Erythroblast (primary cell): Measurements from ENCODE around the gene HTRA3.

ENCODE experiments used
- DNase-seq, 2 experiments: peaks; one replicate each; lab custom pipeline; 2025; lab: John Stamatoyannopoulos, UW
- GATA1 ChIP-seq: IDR thresholded peaks from 2 replicates; pipeline ENCODE4 v1.6.1; 2011; ENCODE audit warnings: low read depth, mild to moderate bottlenecking, control low read depth, low read length, moderate library complexity
- POLR2A ChIP-seq: IDR thresholded peaks from 2 replicates; pipeline ENCODE4 v1.6.1; 2011; ENCODE audit warnings: mild to moderate bottlenecking, low read length

HTRA3 gene

GRCh38 chr4:8247047-8247930, 22.3 kb upstream of the HTRA3 start:
- no peak for TF ChIP-seq GATA1
- TF ChIP-seq POLR2A = no peak
- DNase-seq = no peak

DNA sequence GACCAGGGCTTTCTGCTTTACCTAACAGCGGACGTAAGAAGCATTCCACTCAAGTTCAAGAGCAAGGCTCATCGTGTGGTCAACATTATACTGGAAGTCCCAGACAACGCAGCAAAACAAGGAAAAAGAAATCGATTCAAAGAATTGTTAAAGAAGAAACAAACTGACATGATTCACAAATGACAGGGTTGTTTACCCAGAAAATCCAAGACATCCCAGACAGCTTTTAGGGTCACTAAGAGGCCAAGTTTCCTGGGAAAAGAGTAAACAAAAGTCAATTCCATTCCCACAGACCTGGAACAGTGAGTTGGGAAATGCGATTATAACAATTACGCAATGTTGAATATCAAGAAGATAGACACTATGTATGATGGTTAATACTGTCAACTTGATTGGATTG, 21.5 kb upstream of the HTRA3 start:
- no peak for DNase-seq
- TF ChIP-seq GATA1 (no peak), POLR2A (no peak)

- no peak for DNase-seq
- TF ChIP-seq GATA1 (no peak), POLR2A (no peak)
Measured at GRCh38 chr4:8250227-8250626, 19.3 kb upstream of the HTRA3 start.

GRCh38 chr4:8250637-8251036, 18.9 kb upstream of the HTRA3 start:
- no peak for DNase-seq
- TF ChIP-seq POLR2A (no peak), GATA1 (no peak)

DNA sequence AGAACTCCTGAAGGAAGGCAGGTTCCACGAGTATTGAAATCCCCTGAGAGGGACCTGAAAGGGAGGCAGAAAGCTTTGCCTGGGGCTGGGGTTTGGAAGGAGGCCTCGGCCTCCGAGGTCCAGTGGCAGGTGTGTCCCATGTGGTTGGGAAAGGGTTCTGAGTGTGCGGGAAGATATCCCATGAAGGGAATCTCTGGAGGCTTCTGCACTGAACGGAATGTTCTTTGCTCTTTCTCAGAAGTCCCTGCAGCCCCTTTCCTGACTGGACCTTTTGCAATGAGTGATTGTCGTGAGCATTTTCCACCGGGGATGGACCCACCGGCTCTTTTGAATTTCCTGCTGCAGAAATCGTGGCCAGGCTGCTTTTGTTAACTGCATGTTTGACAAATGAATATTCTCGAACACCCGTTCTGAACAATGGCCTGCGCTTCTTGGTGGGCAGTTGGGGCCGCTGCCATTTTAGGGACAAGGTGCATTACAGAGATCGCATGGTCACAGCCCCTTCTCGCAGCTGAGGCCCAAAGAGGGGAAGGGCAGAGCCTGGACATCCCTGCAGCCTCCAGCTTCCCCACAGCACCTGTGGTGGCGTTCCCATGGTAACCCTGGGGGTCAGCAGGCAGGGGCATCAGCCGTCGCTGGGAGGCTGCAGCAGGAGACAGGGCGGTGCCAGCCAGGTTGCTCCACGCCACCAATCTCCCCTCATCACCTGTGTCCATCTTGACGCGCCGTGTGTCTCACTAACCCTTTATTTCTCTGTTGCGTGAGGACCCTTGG, 18.3 kb upstream of the HTRA3 start:
- no peak for TF ChIP-seq GATA1
- TF ChIP-seq POLR2A = no peak
- DNase-seq = no peak

DNA sequence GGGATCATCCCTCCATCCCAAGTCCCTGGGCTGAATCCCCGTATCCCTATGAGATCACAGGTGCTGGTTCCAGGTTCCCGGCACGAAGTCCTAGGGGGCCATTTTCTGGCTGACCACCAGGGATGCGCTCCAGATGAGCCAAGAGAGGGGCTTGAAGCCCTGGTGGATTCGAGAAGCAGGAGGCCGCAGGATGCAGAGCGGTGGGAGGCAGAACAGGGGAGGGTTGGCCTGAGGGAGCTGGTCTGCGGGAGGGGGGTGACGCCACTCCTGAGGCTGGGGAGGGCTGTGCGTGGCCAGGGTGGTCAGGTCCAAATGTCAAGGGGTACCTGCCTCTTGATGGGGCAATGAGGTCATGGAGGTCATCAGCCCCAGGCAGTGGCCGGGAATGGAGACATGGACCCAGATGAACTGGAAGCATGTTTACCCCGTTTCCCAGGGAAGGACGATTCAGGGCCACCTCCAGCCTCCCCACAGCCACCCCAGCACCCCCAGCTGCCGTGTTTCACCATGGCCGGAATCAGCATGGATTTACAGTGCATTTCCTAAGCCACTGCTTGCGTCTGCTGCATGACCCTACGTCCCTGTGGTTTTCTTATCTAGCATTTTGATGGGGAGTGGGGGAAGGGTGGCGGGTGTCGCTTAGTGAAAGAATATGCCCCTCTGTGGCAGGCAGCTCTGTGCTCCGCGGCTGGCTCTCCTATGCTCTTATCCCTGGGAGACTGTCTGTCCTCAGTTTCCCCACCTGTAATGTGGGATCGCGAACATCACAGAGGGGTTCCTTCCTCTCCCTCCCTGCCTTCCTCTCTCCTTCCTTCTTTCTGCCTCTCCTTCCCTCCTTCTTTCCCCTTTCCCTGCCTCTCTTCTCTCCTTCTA, 17.0 kb upstream of the HTRA3 start:
- DNase-seq = no peak
- TF ChIP-seq POLR2A (no peak), GATA1 (no peak)

DNA sequence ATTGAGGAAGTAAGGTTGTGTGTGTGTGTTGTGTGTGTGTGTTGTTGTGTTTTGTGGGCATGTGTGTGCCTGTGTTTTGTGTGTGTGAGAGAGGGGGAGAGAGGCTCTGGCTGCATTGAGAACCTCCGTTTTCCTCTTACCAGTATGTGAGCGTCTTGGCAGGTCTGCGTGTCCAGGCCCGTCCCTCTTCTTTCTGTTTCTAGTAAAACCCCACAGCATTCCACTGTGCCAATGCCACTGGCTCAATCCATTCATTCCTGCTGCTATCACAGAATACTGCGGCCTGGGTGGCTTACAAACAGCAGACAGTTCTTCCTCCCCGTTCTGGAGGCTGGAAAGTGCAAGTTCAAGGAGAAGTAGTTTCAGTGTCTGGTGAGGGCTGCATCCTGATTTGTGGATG, 15.5 kb upstream of the HTRA3 start:
- TF ChIP-seq POLR2A = no peak
- no peak for TF ChIP-seq GATA1
- DNase-seq = no peak

- TF ChIP-seq POLR2A = no peak
- TF ChIP-seq GATA1 = no peak
Measured at GRCh38 chr4:8255698-8256441, 13.7 kb upstream of the HTRA3 start.

GRCh38 chr4:8257854-8258253, 11.7 kb upstream of the HTRA3 start:
- DNase-seq = no peak
- TF ChIP-seq GATA1 (no peak), POLR2A (no peak)

More at GRCh38 chr4:8255698-8256441, 13.7 kb upstream of the HTRA3 start:
- DNase-seq = no peak

- TF ChIP-seq POLR2A (no peak), GATA1 (no peak)
- DNase-seq = no peak
Measured at GRCh38 chr4:8258552-8259212, 10.9 kb upstream of the HTRA3 start.

GRCh38 chr4:8259743-8260430, 9.7 kb upstream of the HTRA3 start:
- TF ChIP-seq POLR2A (no peak), GATA1 (no peak)
- no peak for DNase-seq

DNA sequence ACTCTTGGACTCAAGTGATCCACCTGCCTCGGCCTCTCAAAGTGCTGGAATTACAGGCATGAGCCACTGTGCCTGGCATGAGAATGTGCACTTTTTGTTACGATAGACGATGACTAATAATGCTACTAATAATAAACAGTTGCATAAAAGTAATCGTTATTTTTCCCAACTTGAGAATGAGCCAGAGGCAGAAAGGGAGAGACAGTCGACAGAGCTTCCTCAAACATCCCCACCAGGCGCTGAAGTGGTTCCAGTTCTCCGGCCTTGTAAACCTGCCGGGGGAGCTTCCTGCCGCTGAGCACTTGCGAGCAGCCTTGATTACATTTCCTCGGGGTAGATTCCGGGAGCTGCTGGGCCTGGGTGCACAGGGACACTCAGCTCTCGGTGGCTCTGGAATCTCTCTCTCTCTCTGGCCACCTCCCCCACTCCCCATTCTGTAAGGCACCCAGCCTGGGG, 8.9 kb upstream of the HTRA3 start:
- DNase-seq = no peak
- no peak for TF ChIP-seq POLR2A
- TF ChIP-seq GATA1 = no peak
